Activated CD8-positive, alpha-beta memory T cell treated with anti-CD3 and anti-CD28 coated beads for 48 hours (primary cell): ENCODE measurements around the gene KIRREL3.

ENCODE experiments used
- DNase-seq, 3 experiments: peaks; one replicate each; pipeline ENCODE4 v3.0.0-alpha.2; 2020; ENCODE audit warnings: low read depth in 2 of 3, low spot score in 2 of 3

The KIRREL3 gene

GRCh38 chr11:126718276-126718675 is 282.3 kb downstream of the KIRREL3 start:
- DNase-seq: no peak

GRCh38 chr11:126716456-126717083 is 284.0 kb downstream of the KIRREL3 start:
- peak in 2 of 3 experiments; percentile 2 to 6 for DNase-seq

GRCh38 chr11:126713806-126714205 is 286.8 kb downstream of the KIRREL3 start:
- DNase-seq: no peak

GRCh38 chr11:126711977-126712625 is 288.5 kb downstream of the KIRREL3 start:
- DNase-seq: no peak

- DNase-seq: no peak
These were observed 289.7 kb downstream of the KIRREL3 start for GRCh38 chr11:126710804-126711399.

- DNase-seq: no peak
These were observed 293.1 kb downstream of the KIRREL3 start for GRCh38 chr11:126707498-126707897.

GRCh38 chr11:126704096-126704495 is 296.5 kb downstream of the KIRREL3 start:
- DNase-seq: no peak

- DNase-seq: no peak
These were observed 296.9 kb downstream of the KIRREL3 start for GRCh38 chr11:126703662-126704061.

- no peak for DNase-seq
These were observed 297.6 kb downstream of the KIRREL3 start for GRCh38 chr11:126702987-126703386.

GRCh38 chr11:126702165-126702720 is 298.3 kb downstream of the KIRREL3 start:
- no peak for DNase-seq

- DNase-seq: no peak
These were observed 299.1 kb downstream of the KIRREL3 start for GRCh38 chr11:126701520-126701897.

GRCh38 chr11:126700768-126701519 is 299.6 kb downstream of the KIRREL3 start:
- no peak for DNase-seq

- DNase-seq: no peak
These were observed 302.0 kb downstream of the KIRREL3 start for GRCh38 chr11:126698576-126698975.

GRCh38 chr11:126697936-126698335 is 302.6 kb downstream of the KIRREL3 start:
- DNase-seq: no peak

GRCh38 chr11:126696982-126697381 is 303.6 kb downstream of the KIRREL3 start:
- DNase-seq: no peak

GRCh38 chr11:126695293-126695692 is 305.3 kb downstream of the KIRREL3 start:
- DNase-seq: no peak

GRCh38 chr11:126694065-126694625 is 306.4 kb downstream of the KIRREL3 start:
- DNase-seq: no peak

GRCh38 chr11:126687477-126687876 is 313.1 kb downstream of the KIRREL3 start:
- no peak for DNase-seq

- no peak for DNase-seq
These were observed 313.6 kb downstream of the KIRREL3 start for GRCh38 chr11:126686938-126687337.

- no peak for DNase-seq
These were observed 316.5 kb downstream of the KIRREL3 start for GRCh38 chr11:126683766-126684728.
